NCI-H2107 (cell line): ENCODE data around the gene SPI1.

ENCODE experiments used
- DNase-seq: peaks from one replicate; lab custom pipeline; 2025; lab: John Stamatoyannopoulos, UW

Gene SPI1

DNA sequence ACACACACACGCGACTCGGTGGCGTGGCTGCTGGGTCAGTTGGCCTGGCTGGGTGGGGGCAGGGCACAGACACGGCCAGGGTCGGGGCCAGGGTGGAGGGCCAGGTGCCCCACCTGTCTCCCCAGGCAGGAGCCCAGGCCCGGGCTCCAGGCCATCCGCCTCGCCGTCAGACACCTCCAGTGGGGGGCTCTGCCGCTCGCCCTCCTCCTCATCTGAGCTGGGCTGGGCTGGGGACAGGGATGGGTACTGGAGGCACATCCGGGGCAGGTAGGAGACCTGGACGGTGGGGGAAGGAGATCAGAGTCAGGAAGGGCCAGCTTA lies 19.7 kb downstream of the SPI1 start:
- no peak for DNase-seq

DNA sequence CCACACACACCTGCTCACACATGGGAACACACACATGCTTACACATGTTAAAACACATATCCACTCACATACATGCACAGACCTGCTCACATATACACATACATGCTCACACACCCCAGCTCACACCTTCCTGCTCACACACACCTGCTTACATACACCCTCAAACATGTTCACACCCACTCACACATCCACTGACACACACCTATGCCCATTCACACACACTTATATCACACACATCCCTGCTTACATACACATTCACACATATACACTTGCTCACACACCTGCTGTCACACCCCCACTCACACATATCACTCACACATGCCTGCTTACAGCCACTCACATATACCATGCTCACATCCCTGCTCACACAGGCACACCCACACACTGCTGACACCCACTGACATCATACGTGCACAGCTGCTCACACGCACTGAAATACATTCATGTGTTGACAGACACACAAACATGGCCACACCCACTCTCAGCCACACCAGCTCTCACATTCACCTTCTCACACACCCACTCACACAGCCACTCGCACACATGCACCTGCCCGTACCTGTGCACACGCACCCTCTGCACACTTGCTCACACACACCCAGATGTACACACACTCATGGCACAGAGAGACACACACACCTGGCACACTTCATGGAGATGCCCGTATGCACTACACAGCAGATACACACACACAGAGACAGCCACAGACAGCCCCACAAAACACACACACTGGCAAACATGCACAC lies 20.2 kb downstream of the SPI1 start:
- DNase-seq = no peak

GRCh38 chr11:47356998-47357329 lies 21.4 kb downstream of the SPI1 start:
- no peak for DNase-seq

DNA sequence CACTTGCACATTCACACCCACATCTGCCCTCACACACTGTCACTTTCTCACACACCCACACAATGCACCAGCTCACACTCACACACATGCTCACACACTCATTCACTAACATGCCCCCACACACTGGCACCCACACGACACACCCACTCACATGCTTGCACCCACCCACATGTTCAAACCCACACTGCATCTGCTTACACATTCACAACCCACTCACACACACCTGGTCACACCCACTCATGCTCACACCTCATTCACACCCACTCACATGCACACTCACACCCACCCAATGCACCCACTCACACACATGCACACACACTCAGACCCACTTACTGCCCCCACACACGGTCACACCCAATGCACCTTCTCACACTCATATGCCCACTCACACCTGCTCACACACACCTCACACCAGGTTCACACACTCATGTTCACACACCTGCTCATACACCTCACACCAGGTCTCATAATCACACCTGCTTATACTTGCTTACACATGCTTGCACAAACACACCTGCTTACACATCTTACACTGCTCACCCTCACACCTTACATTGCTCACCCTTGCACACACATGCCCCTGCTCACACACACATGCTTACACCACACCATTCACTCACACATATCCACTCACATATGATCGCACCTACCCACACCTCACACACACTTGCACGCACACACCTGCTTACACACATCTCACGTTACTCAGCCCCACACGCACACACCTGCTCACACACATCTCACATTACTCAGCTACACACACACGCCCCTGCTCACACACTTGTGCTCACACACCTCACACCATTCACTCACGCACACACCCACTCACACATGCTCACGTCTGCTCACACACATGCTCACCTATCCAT lies 22.0 kb downstream of the SPI1 start:
- DNase-seq = no peak

DNA sequence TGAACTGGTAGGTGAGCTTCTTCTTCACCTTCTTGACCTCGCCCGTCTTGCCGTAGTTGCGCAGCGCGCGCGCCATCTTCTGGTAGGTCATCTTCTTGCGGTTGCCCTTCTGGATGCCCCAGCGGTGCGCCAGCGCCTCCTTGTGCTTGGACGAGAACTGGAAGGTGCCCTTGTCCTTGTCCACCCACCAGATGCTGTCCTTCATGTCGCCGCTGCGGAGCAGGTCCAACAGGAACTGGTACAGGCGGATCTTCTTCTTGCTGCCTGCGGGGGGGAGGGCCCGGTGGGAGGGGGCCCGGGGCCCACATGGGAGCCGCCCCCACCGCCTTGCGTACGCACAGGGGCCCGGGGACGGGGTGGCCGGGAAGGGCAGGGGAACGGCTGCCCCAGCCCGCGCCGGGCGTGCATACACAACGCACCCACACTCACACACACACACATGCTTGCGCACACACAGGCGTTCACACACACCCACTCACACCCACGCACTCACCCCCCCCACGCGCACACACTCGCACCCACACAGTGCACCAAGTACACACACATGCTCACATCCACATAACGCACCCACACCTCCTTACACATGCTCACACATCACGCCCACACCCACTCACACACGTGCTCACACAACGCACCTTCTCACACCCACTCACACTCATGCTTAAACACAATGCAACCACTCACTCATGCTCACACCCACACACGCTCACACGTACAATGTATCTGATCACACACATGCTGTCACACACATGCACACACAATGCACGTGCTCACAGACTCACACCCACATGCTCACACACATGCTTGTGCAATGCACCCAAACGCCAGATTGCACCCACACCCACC lies 22.8 kb downstream of the SPI1 start:
- peak; percentile 92 for DNase-seq

- no peak for DNase-seq
Observed at GRCh38 chr11:47354913-47355282, 23.4 kb downstream of the SPI1 start.

DNA sequence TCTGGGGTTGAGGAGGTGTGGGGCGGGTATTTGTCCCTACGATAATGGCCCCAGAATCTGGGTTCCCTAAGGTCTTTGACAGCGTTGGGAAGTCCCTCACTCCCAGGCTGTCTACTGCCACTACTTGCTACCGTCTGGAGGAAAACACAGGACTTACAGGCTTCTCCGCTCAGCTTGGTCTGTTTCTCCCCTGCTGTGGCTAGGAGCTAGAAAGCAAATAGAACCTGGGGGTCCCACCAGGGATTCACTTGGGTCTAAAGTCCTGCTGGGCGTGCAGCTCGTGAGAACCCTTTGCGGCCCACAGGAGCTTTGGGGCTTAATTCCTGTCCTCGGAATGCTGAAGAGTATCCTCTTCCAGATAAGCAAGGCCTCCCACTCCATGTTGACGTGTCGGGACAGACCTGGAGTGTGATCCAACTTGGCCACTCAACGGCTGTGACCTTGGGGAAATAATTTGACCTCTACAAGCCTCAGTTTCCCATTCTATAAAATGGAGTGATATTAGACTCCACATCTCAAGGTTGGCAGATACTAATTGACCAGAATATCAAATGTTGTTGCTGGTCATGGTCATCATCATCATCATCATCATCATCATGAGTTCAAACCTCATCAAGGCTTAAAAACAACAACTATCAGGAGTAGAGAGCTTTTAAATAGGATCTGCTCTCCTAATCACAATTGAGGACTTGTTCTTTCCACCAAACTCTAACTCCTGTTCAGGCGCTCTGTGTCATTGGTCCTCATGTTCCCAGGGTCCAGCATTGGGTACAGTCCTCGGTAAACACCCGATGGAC lies 24.2 kb downstream of the SPI1 start:
- DNase-seq = no peak

- no peak for DNase-seq
Observed at GRCh38 chr11:47352556-47352955, 25.8 kb downstream of the SPI1 start, which contains the start of gene MYBPC3. Gene MYBPC3 (minus strand): TSS chr11:47352702. CDS start chr11:47352647, 55 bp downstream.

DNA sequence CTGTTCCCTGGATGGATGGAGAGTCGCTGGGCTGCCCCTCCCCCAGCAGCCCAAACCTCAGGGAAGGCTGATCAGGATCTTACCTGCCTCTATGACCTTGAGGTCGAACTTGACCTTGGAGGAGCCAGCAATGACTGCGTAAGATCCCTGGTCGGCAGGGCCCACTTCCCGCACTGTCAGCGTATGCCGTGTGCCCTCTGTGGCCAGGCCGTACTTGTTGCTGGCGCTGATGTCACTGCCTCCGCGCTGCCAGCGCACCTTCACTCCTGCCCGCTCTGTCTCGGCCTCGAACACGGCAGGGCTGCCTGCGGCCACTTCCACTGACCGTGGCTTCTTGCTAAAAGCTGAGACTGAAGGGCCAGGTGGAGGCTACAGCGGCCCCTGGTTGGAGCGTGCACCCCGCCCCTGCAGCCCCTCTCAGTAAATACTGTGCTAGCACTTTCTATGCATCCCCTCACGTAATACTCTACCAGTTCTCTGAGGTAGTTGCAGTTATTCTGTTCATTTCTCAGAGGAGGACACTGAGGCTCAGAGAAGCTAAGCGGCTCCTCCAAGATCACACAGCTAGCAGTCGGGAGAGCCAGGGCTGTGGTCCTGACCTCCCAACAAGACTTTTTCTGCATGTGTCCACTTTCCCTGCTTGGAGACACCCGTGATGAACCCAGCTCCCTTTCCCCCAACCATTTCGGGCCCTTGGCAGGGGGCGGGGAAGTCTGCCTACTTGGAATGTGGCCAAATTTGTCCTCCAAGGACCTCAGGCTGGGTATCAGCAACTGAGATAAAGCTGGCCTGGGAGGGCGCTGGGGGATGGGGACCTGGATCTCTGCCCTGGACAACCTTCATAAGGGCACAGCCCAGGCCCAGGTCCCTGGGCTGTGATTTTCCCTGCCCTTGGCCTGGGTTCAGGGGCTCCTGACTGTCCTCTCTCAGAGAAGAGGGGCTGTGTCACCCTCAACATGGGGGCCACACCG lies 26.9 kb downstream of the SPI1 start:
- DNase-seq = no peak

DNA sequence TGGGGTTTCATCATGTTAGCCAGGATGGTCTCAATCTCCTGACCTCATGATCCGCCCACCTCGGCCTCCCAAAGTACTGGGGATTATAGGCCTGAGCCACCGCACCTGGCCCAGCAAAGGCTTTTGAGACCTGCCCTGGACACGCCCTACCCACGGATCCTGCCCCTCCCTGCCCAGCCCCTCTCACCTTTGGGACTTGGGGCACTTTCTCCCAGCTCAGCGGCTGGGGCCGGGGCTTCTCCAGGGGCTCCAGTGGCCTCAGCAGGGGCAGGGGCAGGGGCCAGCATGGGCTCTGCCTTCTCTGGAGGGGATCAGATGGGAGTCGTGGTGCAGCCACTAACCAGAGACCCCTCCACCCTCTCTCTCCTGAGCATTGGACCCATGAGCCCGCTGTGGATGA lies 28.0 kb downstream of the SPI1 start:
- no peak for DNase-seq

DNA sequence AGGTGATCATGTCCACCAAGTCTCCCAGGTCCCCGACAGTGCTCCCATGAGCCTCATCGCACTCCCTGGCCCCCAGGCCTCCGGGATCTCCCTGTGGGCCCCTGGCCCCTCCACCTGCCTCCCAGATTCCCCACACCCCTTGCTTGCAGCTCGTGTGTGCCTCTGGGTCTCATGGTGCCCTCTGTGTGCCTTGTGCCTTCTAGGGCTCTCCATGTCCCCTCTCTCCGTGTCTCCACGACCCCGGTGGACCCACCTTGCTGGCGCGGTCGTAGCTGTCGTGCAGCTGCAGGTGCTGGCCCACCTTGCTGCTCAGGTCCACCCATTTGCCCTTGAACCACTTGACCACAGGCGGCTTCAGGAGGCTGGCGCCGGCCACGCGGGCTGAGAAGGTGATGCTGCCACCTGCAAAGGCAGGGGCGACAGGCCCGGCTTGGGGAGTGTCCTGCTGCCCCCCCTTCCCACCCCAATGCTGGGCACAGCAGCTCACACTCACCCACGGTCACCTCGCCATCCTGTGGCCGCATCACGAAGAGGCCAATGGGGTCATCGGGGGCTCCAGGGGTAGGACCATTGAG lies 28.7 kb downstream of the SPI1 start:
- no peak for DNase-seq

GRCh38 chr11:47348859-47349258 lies 29.5 kb downstream of the SPI1 start:
- DNase-seq = peak; percentile 36

DNA sequence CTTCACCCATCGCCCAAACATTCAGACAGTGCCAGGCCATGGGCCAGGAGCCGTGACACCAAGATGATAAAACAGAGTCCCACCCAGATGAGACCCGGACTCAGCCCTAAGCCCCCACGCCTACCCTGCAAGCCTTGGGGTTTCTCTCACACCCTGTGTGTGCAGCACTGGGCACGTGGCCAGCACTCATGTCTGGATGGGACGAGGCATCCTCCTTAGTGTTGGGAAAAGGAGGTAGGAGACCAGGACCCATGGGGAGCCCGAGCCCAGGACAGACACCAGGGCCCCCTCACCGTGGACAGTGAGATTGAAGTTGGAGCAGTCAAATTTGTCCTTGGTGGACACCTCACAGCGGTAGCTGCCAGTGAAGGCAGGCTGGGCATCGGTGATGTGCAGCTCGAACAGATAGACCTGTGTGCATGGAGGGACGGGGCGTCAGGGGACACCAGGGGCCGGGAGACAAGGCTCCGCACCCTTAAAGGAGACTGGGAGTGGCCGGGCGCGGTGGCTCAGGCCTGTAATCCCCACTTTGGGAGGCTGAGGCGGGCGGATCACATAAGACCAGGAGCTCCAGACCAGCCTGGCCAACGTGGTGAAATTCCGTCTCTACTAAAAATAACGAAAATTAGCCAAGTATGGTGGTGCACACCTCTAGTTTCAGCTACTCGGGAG lies 30.1 kb downstream of the SPI1 start:
- no peak for DNase-seq

- DNase-seq = no peak
Observed at GRCh38 chr11:47347137-47347536, 31.2 kb downstream of the SPI1 start.

DNA sequence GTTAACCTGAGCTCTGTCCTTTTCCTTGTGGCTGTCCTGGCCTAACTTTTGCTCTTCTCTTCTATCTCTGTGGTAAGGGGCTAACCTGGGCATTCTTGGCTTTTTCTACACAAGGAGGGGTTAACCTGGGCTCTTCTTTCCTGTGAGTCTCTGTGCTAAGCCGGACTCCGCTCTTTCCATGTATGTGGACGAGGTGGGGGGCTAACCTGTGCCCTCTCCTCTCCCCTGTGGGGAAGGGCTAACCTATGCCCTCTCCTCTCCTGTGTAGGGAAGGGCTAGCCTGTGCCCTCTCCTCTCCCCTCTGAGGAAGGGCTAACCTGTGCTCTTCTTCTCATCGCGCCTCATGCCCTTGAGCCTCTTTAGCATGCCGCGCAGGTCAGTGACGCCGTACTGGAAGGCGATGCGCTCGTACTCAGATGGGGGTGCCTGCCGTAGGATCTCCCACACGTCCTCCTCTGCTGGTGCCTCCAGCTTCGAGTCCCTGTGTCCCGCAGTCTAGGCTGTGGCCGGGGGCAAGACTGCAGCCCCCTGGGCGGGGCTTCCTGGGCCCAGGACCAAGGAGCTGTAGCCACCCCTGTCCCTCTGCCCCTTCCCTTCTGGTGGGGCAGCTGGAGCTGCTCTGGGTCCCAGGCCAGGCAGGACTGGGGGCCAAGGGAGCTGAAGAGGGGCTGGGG lies 32.3 kb downstream of the SPI1 start:
- DNase-seq = no peak

GRCh38 chr11:47342854-47343253 lies 35.5 kb downstream of the SPI1 start:
- DNase-seq = no peak

DNA sequence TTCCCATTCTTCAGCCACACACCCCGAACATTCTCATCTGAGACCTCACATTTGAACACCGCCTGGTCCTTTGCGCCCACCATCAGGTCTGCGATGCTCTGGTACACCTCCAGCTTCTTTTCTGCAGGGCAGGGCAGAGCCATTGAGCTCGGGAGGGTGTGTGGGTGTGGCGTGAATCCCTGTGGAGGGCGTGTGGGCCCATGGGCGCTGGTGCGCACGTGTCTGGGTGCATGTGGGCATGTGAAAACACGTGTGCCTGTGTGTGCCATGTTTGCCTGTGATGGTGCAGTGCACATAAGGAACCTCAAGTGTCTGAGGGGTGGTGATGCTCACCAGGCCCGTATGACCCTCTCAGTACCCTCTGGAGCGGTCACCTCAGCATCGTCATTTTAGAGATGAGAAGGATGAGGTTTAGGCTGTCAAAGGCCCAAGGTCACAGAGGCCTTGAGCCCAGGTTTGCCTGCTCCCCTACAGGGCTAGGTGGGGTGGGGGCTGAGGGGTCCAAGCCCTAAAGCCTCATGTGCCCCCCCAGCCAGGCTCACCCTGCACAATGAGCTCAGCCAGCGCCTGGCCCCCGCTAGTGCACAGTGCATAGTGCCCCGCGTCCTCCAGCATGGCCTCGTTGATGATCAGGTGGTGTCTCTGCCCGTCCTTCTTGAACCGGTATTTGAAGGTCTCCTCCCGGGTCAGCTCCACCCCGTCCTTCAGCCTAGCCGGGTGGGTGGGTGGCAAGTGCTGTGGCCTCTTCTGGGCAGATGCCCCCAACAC lies 36.1 kb downstream of the SPI1 start:
- DNase-seq = no peak

DNA sequence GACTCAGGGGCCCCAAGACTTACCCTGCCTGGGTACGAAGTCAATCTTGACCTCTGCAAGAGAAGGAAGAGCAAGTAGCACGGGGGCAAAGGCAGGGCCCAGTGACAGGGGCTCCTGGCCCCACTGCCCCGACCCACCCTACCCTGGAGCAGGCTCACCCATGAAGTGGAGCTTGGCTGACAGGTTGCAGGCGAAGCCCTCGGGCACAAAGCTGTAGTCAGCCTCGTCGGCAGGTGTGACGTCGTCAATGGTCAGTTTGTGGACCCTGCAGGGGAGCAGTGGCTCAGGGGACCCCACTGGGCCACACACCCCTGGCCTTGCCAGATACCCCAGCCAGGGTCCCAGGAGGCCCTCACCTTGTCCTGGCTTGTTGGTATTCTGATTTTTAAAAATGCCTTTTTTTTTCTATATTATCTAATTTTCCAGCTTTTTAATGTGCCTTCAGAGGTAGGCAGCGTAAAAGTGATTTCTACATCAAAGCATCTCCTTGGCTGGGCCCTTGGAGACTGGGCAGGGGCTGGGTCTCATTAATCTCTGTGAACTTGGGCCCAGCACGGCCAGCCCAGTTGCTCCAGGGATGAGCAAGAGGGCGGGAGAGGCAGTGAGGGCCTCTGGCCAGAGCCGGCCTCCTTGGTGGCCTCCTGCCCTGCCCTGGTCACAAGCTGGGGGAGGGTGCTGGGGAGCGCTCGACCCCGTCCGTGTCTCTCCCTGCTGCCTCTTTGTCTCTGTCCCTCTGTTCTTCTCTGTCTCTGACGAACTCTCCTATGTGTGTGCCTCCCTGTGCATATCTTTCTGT lies 37.2 kb downstream of the SPI1 start:
- no peak for DNase-seq
